HFFc6 (cell line): ENCODE measurements around the gene GEMIN7. TPM values are rescaled to one million over a fixed set of nuclear protein-coding genes. Genes with fewer than 3 reads are reported as not detected.

Source experiments
- DNase-seq: peaks from one replicate; pipeline ENCODE4 v3.0.0-alpha.2; 2018
- H3K27ac Mint-ChIP-seq: 2 replicates; pipeline ENCODE4 v1.8.0; 2020; ENCODE audit warnings: mild to moderate bottlenecking, mixed read lengths
- H3K27me3 Mint-ChIP-seq: 2 replicates; pipeline ENCODE4 v1.8.0; 2021; ENCODE audit warnings: mild to moderate bottlenecking, moderate library complexity, mixed read lengths; ENCODE audit not compliant: insufficient read depth
- H3K36me3 Mint-ChIP-seq: 2 replicates; pipeline ENCODE4 v1.8.0; 2021; ENCODE audit warnings: low read depth, mixed read lengths
- H3K4me1 Mint-ChIP-seq: 2 replicates; pipeline ENCODE4 v1.8.0; 2020; ENCODE audit warnings: low read depth, mixed read lengths
- H3K4me3 Mint-ChIP-seq: 2 replicates; pipeline ENCODE4 v1.8.0; 2020; ENCODE audit warnings: mild to moderate bottlenecking, moderate library complexity, mixed read lengths
- H3K9me3 Mint-ChIP-seq: 2 replicates; pipeline ENCODE4 v1.8.0; 2020; ENCODE audit warnings: mild to moderate bottlenecking, mixed read lengths
- total RNA-seq, 6 experiments: library from RNA; stranded (reverse); fragmentation: NEBNext Ultra II Directional; extraction: Animal tissue kit (Norgen Biotek cat#: 25700); gene quantifications; 2 replicates in 1 of 6; 3 replicates in 5 of 6; pipeline ENCODE4 v1.2.3, GENCODE V29; 2021
- TF ChIP-seq, protein P1 (sequence below): fragments of 200-600 bp; sonication (generic); IDR thresholded peaks from 2 replicates; pipeline ENCODE4 v1.5.0; 2021; ENCODE audit warnings: antibody characterized with exemption, mild to moderate bottlenecking

GEMIN7 gene
- total RNA-seq, 6 experiments from 2014 or later: 34.3 to 43.4 (median 39.0) TPM

DNA sequence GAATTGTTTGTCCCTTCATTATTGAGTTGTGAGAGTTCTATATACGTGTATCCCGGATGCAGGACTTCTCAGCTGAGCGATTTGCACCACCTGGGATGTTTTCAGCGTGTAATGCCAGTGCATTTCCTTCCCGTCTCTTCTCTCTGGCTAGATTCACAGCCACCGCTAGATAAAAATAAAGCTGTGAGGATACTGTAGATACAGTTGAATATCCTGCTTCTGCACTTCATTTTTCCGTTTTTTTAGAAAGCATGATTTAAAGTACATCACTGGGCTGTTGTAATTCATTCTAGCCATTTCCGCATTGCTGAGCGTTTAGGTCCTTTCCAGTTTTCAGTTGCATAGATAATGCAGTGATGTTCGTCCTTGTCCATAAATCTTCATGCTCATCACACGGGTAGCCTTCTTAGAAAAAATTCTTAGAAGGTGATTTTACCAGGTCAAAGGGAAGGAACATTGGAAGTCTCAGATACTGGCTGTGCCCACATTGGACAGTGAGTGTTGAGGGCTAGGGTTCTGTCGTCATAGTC, 28.6 kb downstream of the GEMIN7 start:
- Mint-ChIP-seq H3K4me1 (no peaks in the 10 kb centered on the region; the same call in 1 of the 2 replicates), H3K9me3 (no peaks in the 10 kb centered on the region), H3K36me3 (no peaks in the 10 kb centered on the region), H3K27me3 (no peaks in the 10 kb centered on the region), H3K4me3 (no peak overlapping the region), H3K27ac (no peak overlapping the region)
- DNase-seq: no peak
- TF ChIP-seq, protein P1, sequence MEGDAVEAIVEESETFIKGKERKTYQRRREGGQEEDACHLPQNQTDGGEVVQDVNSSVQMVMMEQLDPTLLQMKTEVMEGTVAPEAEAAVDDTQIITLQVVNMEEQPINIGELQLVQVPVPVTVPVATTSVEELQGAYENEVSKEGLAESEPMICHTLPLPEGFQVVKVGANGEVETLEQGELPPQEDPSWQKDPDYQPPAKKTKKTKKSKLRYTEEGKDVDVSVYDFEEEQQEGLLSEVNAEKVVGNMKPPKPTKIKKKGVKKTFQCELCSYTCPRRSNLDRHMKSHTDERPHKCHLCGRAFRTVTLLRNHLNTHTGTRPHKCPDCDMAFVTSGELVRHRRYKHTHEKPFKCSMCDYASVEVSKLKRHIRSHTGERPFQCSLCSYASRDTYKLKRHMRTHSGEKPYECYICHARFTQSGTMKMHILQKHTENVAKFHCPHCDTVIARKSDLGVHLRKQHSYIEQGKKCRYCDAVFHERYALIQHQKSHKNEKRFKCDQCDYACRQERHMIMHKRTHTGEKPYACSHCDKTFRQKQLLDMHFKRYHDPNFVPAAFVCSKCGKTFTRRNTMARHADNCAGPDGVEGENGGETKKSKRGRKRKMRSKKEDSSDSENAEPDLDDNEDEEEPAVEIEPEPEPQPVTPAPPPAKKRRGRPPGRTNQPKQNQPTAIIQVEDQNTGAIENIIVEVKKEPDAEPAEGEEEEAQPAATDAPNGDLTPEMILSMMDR: no peak

DNA sequence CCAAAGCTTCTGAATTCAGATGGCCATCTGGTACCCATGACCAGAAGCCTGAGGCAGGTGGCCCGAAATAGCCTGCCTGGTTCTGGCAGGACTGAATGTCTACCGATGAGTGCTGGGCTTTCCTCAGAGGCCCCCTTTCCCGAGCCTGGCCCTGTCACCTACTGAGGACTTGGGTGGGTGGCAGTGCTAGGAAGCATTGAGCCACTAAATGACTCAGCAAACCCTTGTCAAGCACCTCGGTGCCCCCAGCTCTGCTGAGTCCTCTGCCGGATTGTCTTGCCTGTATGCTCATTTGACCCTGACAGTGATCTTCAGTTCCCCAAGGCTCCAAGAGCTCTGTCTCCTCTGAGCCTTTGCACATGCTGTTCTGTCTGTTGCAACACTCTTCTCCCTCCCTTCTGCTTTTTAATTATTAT, 31.8 kb downstream of the GEMIN7 start:
- H3K4me3 Mint-ChIP-seq: no peak overlapping the region
- H3K36me3 Mint-ChIP-seq: peaks cover 4% of the 10 kb centered on the region; the same call in 1 of the 2 replicates
- no peaks in the 10 kb centered on the region; the same call in 1 of the 2 replicates for H3K27me3 Mint-ChIP-seq
- no peaks in the 10 kb centered on the region; the same call in 1 of the 2 replicates for H3K4me1 Mint-ChIP-seq
- H3K27ac Mint-ChIP-seq: no peak overlapping the region; the same call in 1 of the 2 replicates
- TF ChIP-seq, protein P1: no peak
- no peak for DNase-seq
- no peaks in the 10 kb centered on the region for H3K9me3 Mint-ChIP-seq

DNA sequence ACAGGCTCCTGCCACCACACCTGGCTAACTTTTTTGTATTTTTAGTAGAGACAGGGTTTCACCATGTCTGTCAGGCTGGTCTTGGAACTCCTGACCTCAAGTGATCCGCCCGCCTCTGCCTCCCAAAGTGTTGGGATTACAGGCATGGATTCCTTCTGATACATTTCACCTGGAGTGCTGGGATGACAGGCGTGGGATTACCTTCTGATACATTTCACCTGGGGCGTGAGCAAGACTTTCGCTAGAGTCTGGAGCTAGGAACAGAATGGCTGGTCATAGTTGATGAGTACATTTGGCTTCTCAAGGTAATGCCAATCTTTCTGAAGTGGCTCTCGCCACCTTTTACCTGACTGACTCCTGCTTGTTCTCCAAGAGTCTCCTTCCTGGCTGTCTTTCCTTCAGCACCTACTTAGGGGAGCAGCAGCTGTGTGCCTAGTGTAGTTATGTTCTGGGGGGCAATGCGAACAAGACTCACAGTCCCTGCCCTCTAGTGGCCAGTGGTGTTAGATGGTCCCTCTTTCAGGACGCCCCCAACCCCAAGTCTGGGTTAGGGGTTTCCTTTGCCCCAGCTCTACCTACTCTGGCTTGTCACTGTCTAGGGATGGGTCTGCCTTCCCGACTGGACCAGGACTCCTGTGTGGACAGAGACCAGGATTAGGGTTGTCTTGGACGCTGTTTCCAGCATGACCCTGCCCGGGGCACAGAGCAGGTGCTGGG, 33.2 kb downstream of the GEMIN7 start:
- no peaks in the 10 kb centered on the region; the same call in 1 of the 2 replicates for H3K4me1 Mint-ChIP-seq
- no peaks in the 10 kb centered on the region; the same call in 1 of the 2 replicates for H3K27me3 Mint-ChIP-seq
- TF ChIP-seq, protein P1: no peak
- no peak overlapping the region for H3K4me3 Mint-ChIP-seq
- no peak overlapping the region for H3K27ac Mint-ChIP-seq
- H3K36me3 Mint-ChIP-seq: peaks cover 4% of the 10 kb centered on the region; the same call in 1 of the 2 replicates
- DNase-seq: no peak
- no peaks in the 10 kb centered on the region for H3K9me3 Mint-ChIP-seq

DNA sequence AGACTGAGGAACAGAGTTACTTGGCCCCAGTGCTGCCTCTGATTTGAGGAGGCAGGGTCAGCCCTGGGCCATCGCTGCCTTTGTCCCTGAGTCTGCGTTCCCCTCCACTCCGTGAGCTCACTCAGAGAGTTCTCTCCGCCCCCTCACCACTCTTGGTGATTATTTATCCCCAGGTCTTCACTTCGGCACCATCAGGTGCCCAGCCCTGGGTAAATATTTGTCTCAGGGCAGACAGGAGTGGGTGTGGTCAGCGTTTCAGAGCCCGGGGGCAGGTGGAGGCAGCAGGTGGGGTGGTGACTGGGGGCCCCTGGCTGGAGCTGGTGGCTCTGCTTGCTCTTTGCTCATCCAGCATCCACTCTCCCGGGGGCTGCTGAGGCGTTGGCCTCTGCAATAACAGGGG, 34.6 kb downstream of the GEMIN7 start:
- Mint-ChIP-seq H3K27me3 (no peaks in the 10 kb centered on the region; the same call in none of the 2 replicates), H3K9me3 (no peaks in the 10 kb centered on the region), H3K27ac (no peak overlapping the region), H3K4me1 (no peaks in the 10 kb centered on the region; the same call in 1 of the 2 replicates), H3K36me3 (peaks cover 4% of the 10 kb centered on the region; the same call in 1 of the 2 replicates), H3K4me3 (no peak overlapping the region)
- TF ChIP-seq, protein P1: no peak
- DNase-seq: no peak

DNA sequence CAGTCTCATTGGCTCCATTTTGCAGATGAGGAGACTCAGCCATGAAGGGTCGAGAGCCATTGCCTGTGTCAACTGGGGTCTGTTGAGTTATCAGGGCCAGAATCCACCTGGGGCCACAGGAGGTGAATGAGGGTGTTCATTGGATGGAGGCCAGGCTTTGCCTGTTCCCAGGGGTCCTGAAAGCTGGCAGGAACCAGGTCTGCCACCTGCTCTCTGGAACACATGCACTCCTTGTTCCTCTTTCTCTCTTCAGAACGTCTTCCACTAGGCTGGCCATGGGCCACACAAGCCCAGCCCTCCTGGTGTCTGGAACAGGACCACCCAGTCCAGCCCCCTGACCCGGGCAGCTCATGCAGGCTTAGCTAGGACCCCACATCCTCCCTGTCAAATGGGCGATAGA, 35.1 kb downstream of the GEMIN7 start:
- no peak for DNase-seq

More for the DNA sequence above, 35.1 kb downstream of the GEMIN7 start:
- H3K27me3 Mint-ChIP-seq: peaks cover 2% of the 10 kb centered on the region
- no peaks in the 10 kb centered on the region for H3K9me3 Mint-ChIP-seq
- no peaks in the 10 kb centered on the region; the same call in 1 of the 2 replicates for H3K4me1 Mint-ChIP-seq
- H3K4me3 Mint-ChIP-seq: no peak overlapping the region
- TF ChIP-seq, protein P1: no peak
- no peak overlapping the region for H3K27ac Mint-ChIP-seq
- H3K36me3 Mint-ChIP-seq: peaks cover 4% of the 10 kb centered on the region; the same call in 1 of the 2 replicates
